Rectal smooth muscle tissue (tissue), 1 donor: ENCODE data around the gene IFNAR2.
"Not testable (repeated sequence)": the region's sequence is repeated elsewhere in the genome, so short reads cannot be mapped to it uniquely, and the experiment has no call there.

ENCODE experiments used
- H3K27ac ChIP-seq: one replicate; pipeline ENCODE4 v1.7.0; 2013; ENCODE audit warnings: low read depth, low read length, inconsistent platforms
- H3K27me3 ChIP-seq: one replicate; pipeline ENCODE4 v1.7.0; 2013; ENCODE audit warnings: low read length; ENCODE audit not compliant: control insufficient read depth, insufficient read depth
- H3K36me3 ChIP-seq: one replicate; pipeline ENCODE4 v1.7.0; 2013; ENCODE audit warnings: low read length; ENCODE audit not compliant: control insufficient read depth, insufficient read depth
- H3K4me1 ChIP-seq: one replicate; pipeline ENCODE4 v1.7.0; 2013; ENCODE audit warnings: low read length; ENCODE audit not compliant: control insufficient read depth, insufficient read depth
- H3K4me3 ChIP-seq: one replicate; pipeline ENCODE4 v1.7.0; 2013; ENCODE audit warnings: low read length
- H3K9ac ChIP-seq: one replicate; pipeline ENCODE4 v1.7.0; 2013; ENCODE audit warnings: low read length

Gene IFNAR2

DNA sequence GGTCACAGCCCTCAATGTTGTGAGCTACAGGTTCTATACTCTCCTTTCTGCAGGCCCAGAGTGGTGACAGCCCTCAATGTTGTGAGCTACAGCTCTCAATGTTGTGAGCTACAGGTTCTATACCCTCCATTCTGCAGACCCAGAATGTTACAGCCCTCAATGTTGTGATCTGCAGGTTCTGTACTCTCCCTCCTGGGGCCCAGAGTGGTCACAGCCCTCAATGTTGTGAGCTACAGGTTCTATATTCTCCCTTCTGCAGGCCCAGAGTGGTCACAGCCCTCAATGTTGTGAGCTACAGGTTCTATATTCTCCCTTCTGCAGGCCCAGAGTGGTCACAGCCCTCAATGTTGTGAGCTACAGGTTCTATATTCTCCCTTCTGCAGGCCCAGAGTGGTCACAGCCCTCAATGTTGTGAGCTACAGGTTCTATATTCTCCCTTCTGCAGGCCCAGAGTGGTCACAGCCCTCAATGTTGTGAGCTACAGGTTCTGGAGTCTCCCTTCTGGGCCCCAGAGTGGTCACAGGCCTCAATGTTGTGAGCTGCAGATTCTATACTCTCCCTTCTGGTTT is 9.9 kb downstream of the IFNAR2 start:
- H3K4me3 ChIP-seq, H3K4me1 ChIP-seq, H3K27me3 ChIP-seq, H3K36me3 ChIP-seq, H3K9ac ChIP-seq, H3K27ac ChIP-seq: not testable (repeated sequence)

DNA sequence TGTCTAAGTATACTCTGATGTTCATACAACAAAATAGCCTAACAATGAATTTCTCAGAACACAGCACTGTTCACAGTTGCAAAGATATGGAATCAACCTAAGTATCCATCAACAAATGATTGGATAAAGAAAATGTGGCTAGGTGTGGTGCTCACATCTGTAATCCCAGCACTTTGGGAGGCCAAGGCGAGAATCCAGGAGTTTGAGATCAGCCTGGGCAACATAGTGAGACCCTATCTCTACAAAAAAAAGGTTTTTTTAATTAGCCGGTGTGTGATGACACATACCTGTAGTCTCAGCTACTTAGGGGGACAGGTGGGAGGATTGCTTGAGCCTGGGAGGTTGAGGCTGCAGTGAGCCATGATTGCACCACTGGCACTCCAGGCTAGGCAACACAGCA is 10.7 kb downstream of the IFNAR2 start:
- Histone ChIP-seq H3K27ac (no peak overlapping the region), H3K9ac (no peak overlapping the region), H3K27me3 (no peaks in the 10 kb centered on the region), H3K4me3 (no peak overlapping the region), H3K36me3 (no peaks in the 10 kb centered on the region), H3K4me1 (no peaks in the 10 kb centered on the region)

DNA sequence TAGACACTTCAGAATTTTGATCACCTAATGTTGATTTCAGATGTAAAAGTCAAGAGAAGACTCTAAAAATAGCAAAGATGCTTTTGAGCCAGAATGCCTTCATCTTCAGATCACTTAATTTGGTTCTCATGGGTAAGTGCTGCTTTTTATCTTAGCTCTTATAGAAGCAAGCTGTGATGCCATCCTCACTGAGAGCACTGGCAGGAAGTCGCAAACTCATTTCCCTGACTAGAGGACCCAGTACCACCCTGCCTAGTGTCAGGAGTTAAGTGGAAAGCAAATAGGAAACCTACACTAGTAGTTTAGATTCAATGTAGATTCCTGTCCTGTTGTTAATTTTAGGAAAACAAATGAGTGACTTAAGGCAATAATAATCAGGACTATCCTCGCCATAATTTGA is 12.1 kb downstream of the IFNAR2 start:
- Histone ChIP-seq H3K4me3 (no peak overlapping the region), H3K9ac (no peak overlapping the region), H3K27me3 (no peaks in the 10 kb centered on the region), H3K36me3 (peaks cover 7% of the 10 kb centered on the region), H3K27ac (no peak overlapping the region), H3K4me1 (no peaks in the 10 kb centered on the region)

DNA sequence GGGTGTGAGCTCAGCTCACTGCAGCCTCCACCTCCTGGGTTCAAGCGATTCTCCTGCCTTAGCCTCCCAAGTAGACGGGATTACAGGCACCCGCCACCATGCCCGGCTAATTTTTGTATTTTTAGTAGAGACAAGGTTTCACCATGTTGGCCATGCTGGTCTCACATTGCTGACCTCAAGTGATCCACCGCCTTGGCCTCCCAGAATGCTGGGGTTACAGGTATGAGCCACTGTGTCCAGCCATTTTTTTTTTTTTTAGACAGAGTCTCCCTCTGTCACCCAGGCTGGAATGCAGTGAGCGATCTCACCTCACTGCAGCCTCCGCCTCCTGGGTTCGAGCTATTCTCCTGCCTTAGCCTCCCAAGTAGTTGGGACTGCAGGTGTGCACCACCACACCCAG is 13.1 kb downstream of the IFNAR2 start:
- H3K4me3 ChIP-seq, H3K27ac ChIP-seq, H3K9ac ChIP-seq, H3K4me1 ChIP-seq, H3K27me3 ChIP-seq, H3K36me3 ChIP-seq: not testable (repeated sequence)

DNA sequence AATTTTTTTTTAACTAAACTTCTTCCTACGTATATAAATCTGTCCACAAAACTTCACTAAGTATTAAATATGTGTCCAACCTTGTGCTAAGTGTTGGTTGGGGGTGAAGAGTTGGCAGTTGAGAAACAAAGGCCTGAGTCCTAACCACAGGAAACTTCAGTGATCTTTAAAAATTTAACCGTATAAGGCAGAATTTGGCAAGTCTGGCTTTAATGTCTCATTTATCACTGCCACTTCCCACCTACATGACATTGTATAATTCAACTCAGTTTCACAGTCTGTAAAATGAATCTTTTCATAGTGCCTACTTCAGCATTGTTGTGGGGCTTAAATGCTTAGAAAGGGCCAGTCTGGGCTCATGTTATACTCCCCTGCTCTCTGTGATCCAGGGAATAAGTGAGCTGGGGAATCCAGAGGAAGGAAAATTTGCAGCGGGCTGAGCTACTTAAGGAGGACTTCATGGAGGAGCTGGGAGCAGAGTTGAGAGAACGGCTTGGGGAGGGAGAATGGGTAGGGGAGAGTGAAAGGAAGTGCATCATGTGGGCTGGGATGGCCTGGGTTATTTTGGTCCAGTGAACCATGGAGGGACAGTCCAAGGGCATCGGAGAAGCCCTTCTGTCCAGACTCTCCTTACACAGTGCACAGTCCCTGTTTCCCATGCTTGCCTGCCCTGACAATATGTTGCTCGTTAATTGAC is 14.5 kb downstream of the IFNAR2 start:
- H3K4me3 ChIP-seq, result no peak overlapping the region
- peaks cover 7% of the 10 kb centered on the region for H3K36me3 ChIP-seq
- H3K9ac ChIP-seq, result no peak overlapping the region
- no peaks in the 10 kb centered on the region for H3K27me3 ChIP-seq
- no peak overlapping the region for H3K27ac ChIP-seq
- no peaks in the 10 kb centered on the region for H3K4me1 ChIP-seq

DNA sequence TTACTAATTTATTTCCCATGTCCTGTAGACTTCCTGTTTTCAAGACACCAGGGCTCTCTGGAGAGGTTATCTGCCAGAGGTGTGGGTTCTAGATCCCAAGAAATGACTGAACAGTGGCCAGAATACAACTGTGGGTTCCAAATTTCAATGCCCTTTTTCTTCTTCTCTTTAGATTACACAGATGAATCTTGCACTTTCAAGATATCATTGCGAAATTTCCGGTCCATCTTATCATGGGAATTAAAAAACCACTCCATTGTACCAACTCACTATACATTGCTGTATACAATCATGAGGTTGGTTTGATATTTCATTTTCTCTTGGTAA is 15.0 kb downstream of the IFNAR2 start:
- Histone ChIP-seq H3K4me1 (no peaks in the 10 kb centered on the region), H3K27ac (no peak overlapping the region), H3K36me3 (peaks cover 10% of the 10 kb centered on the region)

DNA sequence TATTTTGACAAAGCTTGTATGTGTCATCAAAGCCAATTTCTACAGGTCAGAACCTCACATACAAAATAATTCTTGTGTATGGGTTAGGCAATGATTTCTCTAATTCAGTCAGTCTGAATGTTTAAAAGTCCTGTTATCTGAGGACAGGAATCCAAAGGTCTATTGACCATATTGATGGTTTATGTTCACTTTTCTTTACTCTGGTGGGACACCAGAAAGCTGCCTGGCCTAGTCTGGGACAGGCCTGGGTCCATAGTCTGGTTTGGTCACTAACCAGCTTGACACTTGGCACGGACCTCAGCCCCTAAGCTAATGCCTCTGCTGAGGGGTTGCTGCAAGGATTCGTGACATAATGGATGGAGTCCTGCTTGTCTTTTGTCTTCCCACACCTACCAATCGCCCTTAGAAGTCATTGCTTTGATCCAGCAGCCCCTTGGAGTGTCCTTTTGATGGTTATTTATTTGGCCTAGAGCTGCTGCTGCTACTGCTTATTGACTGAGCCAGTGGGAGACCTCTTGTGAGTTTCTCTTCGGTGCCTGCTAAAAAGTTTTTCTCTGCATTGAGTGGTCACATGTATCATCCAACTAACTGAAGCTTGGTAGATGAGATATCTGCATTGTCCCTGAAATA is 15.7 kb downstream of the IFNAR2 start:
- Histone ChIP-seq H3K27ac (no peak overlapping the region), H3K36me3 (peaks cover 12% of the 10 kb centered on the region), H3K9ac (no peak overlapping the region), H3K4me3 (no peak overlapping the region), H3K27me3 (no peaks in the 10 kb centered on the region), H3K4me1 (no peaks in the 10 kb centered on the region)

More for the DNA sequence above, 15.0 kb downstream of the IFNAR2 start:
- Histone ChIP-seq H3K9ac (no peak overlapping the region), H3K27me3 (no peaks in the 10 kb centered on the region), H3K4me3 (no peak overlapping the region)

- no peaks in the 10 kb centered on the region for H3K27me3 ChIP-seq
- H3K36me3 ChIP-seq, result peaks cover 15% of the 10 kb centered on the region
- no peak overlapping the region for H3K9ac ChIP-seq
- no peak overlapping the region for H3K27ac ChIP-seq
- H3K4me1 ChIP-seq, result no peaks in the 10 kb centered on the region
- H3K4me3 ChIP-seq, result no peak overlapping the region
These were observed 16.8 kb downstream of the IFNAR2 start for GRCh38 chr21:33246506-33246905.

DNA sequence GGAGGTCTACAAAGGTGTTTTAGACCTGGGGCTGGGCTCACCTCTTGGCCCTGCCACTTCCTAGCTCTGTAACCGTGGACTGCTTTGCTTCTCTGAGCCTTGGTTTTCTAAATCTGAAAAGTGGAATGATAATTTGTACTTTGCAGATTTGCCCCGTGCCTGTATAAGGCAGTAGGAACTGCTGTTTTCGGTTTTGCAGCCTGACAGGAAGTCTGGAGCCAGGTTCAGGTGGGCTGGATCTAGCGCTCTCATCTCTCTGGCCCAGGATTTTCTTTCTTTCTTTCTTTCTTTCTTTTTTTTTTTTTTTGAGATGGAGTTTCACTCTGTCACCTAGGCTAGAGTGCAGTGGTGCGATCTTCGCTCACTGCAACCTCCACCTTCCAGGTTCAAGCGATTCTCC is 17.2 kb downstream of the IFNAR2 start:
- Histone ChIP-seq H3K27me3 (no peaks in the 10 kb centered on the region), H3K9ac (no peak overlapping the region), H3K27ac (no peak overlapping the region), H3K4me3 (no peak overlapping the region), H3K4me1 (no peaks in the 10 kb centered on the region), H3K36me3 (peaks cover 15% of the 10 kb centered on the region)

DNA sequence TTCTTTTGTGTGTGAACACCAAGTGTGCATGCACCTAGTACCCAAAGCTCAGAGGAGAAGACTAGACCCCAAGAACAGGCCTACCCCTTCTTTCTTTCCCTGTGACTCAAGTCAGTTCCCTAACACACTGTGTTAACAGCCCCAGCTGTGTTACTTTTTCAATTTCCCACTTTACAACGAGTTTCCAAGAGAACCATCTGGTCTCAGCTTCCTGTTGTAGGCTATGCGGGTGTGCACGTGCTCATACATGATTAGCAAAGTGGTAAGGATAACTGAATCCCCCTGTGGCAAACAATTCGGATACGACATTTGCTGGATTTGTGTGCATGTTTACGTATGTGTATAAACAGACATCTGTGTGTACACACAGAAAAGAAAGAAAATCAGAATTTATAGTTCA is 17.9 kb downstream of the IFNAR2 start:
- Histone ChIP-seq H3K27me3 (no peaks in the 10 kb centered on the region), H3K27ac (no peak overlapping the region), H3K4me1 (no peaks in the 10 kb centered on the region), H3K36me3 (peaks cover 15% of the 10 kb centered on the region), H3K9ac (no peak overlapping the region), H3K4me3 (no peak overlapping the region)

GRCh38 chr21:33249331-33250002 is 19.7 kb downstream of the IFNAR2 start:
- Histone ChIP-seq H3K9ac (no peak overlapping the region), H3K36me3 (peaks cover 23% of the 10 kb centered on the region), H3K27me3 (no peaks in the 10 kb centered on the region), H3K4me1 (no peaks in the 10 kb centered on the region), H3K4me3 (no peak overlapping the region), H3K27ac (no peak overlapping the region)

- no peaks in the 10 kb centered on the region for H3K27me3 ChIP-seq
- H3K36me3 ChIP-seq, result peaks cover 23% of the 10 kb centered on the region
- no peak overlapping the region for H3K27ac ChIP-seq
- H3K9ac ChIP-seq, result no peak overlapping the region
- no peaks in the 10 kb centered on the region for H3K4me1 ChIP-seq
- H3K4me3 ChIP-seq, result no peak overlapping the region
These were observed 21.4 kb downstream of the IFNAR2 start for GRCh38 chr21:33251119-33251518.
